Amniotic stem cell (primary cell): ENCODE results near the gene CBFA2T3.

Experiments used
- DNase-seq: peaks from one replicate; lab custom pipeline; 2025; lab: John Stamatoyannopoulos, UW

Gene CBFA2T3

DNA sequence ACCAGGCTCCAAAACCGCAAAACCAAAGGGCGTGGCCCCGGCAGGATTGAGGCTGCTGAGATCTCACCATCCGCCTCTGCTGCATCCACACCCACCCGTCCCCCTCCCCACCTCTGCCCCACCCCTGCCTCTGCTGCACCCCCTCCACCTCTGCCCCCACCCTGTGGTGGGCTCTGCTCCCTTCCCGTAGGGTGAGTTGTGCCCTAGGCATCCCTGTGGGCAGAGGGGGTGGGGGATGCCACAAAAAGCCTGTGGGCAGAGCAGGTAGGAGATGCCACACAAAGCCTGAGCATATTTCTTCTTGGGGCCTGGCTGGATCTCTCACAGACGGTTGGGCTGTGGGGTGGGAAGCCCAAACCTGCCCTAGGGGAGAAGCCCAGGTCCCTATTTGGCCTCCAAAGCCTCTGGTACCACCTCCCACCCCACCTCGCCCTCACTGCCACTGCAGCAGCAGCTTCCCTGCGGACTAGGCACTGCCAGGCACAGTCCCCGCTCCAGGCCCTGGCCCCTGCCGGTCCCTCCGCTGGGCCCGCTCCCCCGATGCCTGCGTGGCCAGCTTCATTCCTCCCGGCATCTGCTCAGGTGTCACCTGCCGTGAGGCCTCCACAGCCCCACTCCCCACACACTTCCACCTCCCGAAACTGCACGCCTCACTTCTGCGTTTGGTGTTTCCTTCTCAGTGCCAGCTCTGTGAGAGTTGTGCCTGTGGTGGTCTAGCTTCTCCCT lies 99.3 kb downstream of the CBFA2T3 start:
- no peak for DNase-seq

GRCh38 chr16:88876942-88877526 lies 100.0 kb downstream of the CBFA2T3 start:
- no peak for DNase-seq

DNA sequence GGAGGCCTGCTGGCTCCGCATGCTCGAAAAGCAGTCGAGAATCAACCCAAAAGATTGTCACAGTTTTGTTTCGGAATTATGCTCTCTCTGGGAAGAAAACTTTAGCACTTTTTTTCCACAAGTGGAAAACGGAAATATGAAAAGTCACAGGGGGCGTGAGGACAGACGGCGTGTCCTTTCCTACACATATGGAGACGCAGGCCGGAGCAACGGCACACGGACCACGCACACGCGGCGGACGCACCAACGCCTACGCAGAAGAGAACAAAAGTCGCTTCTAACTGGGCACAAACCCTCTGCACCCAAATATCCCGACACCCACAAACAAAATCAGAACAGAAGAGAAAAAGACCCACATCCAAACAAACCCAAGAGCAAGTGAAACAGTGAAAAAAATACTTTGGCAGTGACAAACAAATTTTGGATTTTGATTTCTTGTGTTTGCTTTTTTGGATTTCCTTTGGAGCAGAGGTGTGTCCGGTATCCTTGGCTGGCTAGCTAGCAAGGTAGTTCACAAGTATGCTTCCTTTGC lies 101.2 kb downstream of the CBFA2T3 start:
- DNase-seq, result no peak

- no peak for DNase-seq
Measured at GRCh38 chr16:88874938-88875599, 101.9 kb downstream of the CBFA2T3 start.

DNA sequence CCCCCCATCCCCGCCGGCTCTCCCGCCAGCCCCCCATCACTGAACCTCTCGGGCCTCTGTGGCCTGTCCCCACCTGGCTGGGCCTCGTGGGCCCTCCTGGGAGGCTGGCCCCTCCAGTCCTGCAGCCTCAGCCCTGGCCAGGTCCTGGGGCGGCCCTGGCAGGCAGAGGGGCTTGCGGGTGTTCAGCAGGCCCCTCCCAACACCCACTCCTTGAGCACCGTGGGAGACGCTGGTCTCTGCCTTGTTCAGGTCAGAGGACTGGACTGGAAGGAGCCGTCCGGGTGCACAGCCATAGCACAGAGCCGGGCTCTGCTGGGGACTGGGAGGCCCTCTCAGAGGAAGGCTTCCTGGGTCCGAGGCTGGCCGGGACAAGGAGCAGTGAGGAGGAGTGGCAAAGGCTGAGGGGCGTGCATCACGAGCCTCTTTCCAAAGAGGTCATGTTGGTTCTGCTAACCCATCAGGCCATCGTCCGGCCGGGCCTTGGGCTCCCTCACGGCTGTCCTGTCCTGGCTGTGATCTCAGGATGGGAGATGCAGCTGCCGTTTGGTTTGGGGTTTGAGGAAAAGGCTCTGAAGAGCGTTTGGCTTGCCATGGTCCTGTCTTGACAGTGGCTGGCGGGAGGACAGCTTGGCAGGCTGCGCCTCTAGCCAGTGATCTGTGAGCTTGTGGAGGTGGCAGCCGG lies 104.2 kb downstream of the CBFA2T3 start:
- DNase-seq, result no peak

DNA sequence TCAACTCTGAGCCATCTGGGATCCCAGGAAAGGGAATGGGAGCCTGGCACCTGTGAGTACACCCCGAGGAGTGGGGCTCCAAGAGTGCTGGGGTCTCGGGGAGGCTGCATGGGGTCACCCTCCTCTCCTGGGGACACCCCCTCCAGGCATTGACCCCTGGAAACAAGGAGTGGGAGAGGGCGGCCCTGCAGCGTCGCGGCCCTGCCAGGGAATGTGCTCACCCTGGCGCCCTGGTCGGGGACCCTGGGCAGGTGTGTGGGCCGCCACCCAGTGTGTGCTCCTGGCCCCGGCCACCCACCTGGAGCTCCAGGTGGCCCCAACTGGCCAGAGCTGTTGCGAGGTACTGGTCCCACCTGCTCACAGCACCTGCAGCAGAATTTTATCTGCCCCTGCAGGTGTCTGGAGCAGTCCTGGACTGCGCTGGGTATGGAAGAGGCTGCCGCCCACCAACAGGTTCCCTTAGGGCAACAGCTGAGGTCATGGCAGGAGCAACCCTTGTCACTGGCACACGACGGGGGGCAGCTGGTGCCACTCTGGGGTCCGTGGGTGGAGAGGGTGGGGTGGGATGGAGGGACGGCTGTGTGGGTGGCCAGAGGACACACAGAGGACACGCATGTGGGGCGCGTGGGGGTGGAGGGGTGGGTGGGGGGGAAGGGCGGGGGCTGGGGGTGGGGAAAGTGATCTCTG lies 105.1 kb downstream of the CBFA2T3 start:
- DNase-seq, result no peak

GRCh38 chr16:88871349-88871702 lies 105.7 kb downstream of the CBFA2T3 start:
- DNase-seq, result no peak

DNA sequence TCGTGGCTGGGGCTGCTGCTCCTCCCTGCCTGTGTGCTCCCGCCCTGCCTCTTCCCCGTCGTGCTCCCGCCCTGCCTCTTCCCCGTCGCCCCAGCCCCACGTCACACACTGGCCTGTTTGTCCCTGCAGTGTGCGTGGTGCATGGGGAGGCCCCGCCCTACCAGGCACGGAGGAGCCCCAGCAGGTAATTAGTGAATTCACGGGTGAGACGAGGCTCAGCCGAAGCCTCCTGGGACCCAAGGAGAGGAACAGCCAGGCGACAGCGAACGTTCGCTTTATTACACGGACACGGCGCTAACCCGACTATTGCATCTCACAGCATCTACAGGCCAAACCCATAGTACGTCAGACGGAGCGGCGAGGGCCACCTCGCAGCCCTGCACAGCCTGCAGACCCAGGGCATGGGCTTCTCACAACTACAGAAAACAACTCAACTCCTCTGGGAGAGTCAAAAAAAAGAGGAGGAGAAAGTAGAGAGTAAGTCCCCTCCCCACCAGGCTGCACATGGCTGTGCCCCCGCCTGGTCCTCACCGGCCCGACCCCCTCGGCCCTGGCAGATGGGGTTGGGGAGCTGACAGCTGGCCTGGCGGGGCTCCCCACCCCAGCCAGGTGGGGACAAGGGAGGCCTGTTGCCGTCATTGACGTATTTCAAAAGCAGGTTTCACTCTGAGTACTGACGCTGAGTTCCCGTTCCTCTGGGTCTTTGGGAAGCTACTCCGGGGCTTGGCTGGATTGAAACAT lies 106.2 kb downstream of the CBFA2T3 start:
- no peak for DNase-seq

GRCh38 chr16:88869673-88869980 lies 107.4 kb downstream of the CBFA2T3 start:
- no peak for DNase-seq

- DNase-seq, result no peak
Measured at GRCh38 chr16:88868974-88869672, 107.9 kb downstream of the CBFA2T3 start.

GRCh38 chr16:88867581-88868246 lies 109.3 kb downstream of the CBFA2T3 start:
- DNase-seq, result no peak

GRCh38 chr16:88866151-88866920 lies 110.7 kb downstream of the CBFA2T3 start, which contains the start of gene PABPN1L:
Gene PABPN1L (minus strand): TSS chr16:88866660. CDS start chr16:88866606, 54 bp downstream.
- DNase-seq, result no peak

GRCh38 chr16:88865742-88866141 lies 111.3 kb downstream of the CBFA2T3 start:
- DNase-seq, result no peak

GRCh38 chr16:88865310-88865709 lies 111.7 kb downstream of the CBFA2T3 start:
- no peak for DNase-seq

GRCh38 chr16:88864521-88864920 lies 112.5 kb downstream of the CBFA2T3 start:
- DNase-seq, result no peak

DNA sequence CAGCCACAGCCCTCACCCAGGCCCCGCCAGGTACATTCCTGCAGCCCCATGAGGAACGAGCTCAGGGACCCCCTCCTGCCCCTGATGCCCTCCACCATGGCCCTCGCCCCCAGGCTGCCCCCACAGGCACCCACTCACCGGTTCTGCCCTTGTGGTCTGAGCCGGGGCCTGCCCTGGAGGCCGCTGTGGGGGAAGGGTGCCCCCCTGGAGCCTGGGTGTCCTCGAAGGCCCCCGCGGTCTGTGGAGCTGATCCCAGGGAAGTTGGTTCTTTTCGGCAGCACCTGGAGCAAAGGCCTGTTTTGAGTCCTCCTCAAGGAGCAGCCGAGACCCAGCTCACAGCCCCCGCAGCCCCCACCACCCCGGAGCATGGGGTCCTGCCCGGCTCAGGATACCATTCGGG lies 112.9 kb downstream of the CBFA2T3 start:
- no peak for DNase-seq

GRCh38 chr16:88863426-88863825 lies 113.6 kb downstream of the CBFA2T3 start:
- no peak for DNase-seq

DNA sequence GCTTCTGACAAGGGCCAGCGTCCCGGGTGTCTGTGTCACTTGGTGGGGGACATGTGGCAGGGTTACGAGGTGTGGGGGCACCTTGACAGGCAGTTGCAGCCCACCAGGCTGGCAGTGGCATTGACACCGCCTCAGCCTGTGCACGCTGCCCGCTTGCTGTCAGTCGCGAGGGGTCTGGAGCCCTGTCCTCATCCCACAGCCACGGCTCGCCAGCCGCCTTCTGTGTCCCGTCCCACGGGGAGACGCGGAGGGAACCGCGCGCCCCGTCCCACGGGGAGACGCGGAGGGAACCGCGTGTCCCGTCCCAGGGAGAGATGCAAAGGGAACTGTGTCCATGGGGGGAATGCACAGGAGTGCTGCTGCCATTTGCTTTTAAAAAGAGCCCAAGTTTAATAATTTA lies 114.0 kb downstream of the CBFA2T3 start:
- no peak for DNase-seq

DNA sequence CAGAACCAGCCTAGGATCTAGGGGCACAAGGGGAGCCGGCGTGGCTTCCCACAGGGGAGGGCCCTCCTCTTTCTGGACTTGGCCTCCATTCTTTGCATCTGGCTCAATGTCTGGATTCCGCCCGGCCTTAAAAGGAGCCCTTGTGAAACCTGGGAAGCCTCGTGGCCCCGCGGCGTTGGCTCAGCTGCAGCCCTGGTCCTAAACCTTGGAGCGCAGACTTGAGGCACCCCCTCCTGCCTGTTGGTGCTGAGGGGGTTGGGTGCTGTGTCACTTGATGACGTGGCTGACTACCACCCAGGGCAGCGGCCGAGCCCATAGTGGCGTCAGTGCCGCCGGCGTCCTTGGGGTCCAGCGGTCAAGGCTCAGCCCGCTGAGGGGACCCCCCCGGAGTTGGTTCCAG lies 115.6 kb downstream of the CBFA2T3 start:
- no peak for DNase-seq
